ENCODE data around the gene DIDO1. TPM values are rescaled to one million over a fixed set of nuclear protein-coding genes. Genes with fewer than 3 reads are reported as not detected.

Gene DIDO1
- total RNA-seq, 1 donor from 2014 or later = 41.6 TPM

DNA sequence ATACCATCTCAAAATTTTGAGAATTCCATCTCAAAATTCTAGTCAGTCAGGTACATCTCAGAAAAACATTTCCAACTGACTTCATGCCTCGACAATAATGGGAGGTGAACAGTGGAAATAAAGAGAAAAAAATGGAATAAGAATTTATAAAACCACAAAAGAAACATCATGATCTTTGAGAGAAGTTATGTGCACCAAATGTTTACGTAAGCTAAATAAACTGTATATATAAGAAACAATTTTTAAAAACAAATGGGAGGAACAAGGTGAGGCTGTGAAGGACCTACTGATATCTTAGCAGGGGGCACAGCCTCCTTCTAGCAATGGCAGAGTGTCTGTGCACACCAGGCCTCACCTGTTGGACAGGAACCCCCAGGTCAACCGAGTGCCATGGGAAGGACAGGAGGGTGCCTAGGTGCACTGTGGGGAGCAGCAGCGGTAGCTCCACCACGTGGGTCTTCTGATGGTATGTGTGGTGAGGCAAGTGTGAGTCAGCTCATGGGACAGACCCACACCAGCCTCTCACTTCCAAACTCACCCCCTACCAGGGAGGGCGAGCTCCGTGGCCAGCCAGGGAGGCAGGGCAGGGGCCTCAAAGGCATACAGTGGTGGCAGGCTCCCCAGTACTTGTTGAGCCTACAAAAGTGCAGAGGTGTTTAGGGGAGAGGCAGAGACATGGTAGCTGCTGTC, 23.2 kb downstream of the DIDO1 start:
- Mint-ChIP-seq H3K27me3 (ENCODE audit: low read depth) (no peaks in the 10 kb centered on the region), H3K4me3 (ENCODE audit: unreplicated experiment) (no peak overlapping the region), H3K36me3 (ENCODE audit: low read depth) (peaks cover 39% of the 10 kb centered on the region), H3K27ac (ENCODE audit: unreplicated experiment) (no peak overlapping the region), H3K4me1 (ENCODE audit: low read depth) (peaks cover 11% of the 10 kb centered on the region), H3K9me3 (ENCODE audit: low read depth) (no peaks in the 10 kb centered on the region)
- no peak for TF ChIP-seq CTCF (IDR thresholded peaks at IDR 0.05)
- DNase-seq (ENCODE audit: low spot score) = no peak

DNA sequence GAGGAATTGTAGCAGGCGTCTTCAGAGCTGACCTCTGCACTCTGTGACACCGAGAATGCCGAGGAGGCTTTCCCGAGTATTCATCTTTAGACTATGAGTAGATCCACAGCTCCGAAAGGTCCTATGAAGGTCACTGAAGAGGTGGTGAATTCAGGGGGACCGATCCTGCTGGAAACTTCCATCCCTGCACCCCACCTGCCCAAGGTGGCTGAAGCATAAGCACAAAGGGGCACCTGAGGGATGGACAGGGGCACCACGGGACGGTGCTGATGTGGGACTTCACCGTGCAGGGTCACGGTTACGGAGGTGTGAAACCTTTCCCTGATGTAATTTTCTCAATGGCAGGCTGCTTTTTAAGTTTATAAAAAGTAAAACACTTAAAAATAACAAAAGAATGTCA, 24.4 kb downstream of the DIDO1 start:
- H3K4me1 Mint-ChIP-seq (ENCODE audit: low read depth) = peaks cover 4% of the 10 kb centered on the region
- no peaks in the 10 kb centered on the region for H3K27me3 Mint-ChIP-seq (ENCODE audit: low read depth)
- H3K9me3 Mint-ChIP-seq (ENCODE audit: low read depth) = no peaks in the 10 kb centered on the region
- H3K4me3 Mint-ChIP-seq (ENCODE audit: unreplicated experiment) = no peak overlapping the region
- TF ChIP-seq CTCF (IDR thresholded peaks at IDR 0.05) = no peak
- peaks cover 33% of the 10 kb centered on the region for H3K36me3 Mint-ChIP-seq (ENCODE audit: low read depth)
- no peak overlapping the region for H3K27ac Mint-ChIP-seq (ENCODE audit: unreplicated experiment)
- no peak for DNase-seq (ENCODE audit: low spot score)

- peak overlapping the region; percentile 5 for H3K27ac Mint-ChIP-seq (ENCODE audit: unreplicated experiment)
- peaks cover 25% of the 10 kb centered on the region for H3K36me3 Mint-ChIP-seq (ENCODE audit: low read depth)
- no peak overlapping the region for H3K4me3 Mint-ChIP-seq (ENCODE audit: unreplicated experiment)
- TF ChIP-seq CTCF (IDR thresholded peaks at IDR 0.05) = no peak
- H3K4me1 Mint-ChIP-seq (ENCODE audit: low read depth) = peaks cover 4% of the 10 kb centered on the region
- H3K27me3 Mint-ChIP-seq (ENCODE audit: low read depth) = no peaks in the 10 kb centered on the region
- DNase-seq (ENCODE audit: low spot score) = no peak
- no peaks in the 10 kb centered on the region for H3K9me3 Mint-ChIP-seq (ENCODE audit: low read depth)
Measured at GRCh38 chr20:62900692-62901584, 25.4 kb downstream of the DIDO1 start.

DNA sequence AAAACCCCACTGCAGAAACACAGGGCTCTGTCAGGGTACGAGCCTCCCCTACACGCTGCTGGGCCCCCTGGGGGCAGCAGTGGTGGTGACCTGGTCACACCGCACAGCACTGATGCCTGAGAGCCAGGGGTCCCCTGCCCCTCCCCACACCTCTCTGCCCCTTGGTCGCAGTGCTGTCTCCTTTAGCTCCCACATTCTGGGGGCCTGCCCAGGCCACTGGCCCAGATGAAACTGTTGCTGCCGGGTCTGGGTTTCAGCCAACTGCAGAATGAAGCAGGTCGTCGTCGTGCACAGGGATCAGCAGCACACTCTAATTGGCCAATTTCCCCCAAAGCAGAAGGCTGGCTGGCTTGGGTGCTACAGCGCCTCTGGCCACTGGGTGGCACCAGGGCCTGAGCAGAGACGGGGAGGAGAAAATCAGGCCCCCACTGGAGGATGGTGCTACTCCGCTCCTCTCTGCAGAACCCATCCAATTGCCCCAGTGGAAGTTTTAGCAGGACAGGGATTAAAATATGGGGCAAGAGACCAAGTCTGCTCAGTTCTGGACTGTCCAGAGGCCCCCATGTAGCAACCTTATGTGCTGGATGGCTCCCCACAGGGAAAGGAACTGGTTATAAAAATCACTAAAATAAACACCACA, 26.1 kb downstream of the DIDO1 start:
- H3K27me3 Mint-ChIP-seq (ENCODE audit: low read depth) = no peaks in the 10 kb centered on the region
- H3K4me3 Mint-ChIP-seq (ENCODE audit: unreplicated experiment) = no peak overlapping the region
- peak overlapping the region; percentile 22 for H3K27ac Mint-ChIP-seq (ENCODE audit: unreplicated experiment)

More for the DNA sequence above, 26.1 kb downstream of the DIDO1 start:
- TF ChIP-seq CTCF (IDR thresholded peaks at IDR 0.05) = peak; percentile 89
- peaks cover 24% of the 10 kb centered on the region for H3K36me3 Mint-ChIP-seq (ENCODE audit: low read depth)
- H3K9me3 Mint-ChIP-seq (ENCODE audit: low read depth) = no peaks in the 10 kb centered on the region
- H3K4me1 Mint-ChIP-seq (ENCODE audit: low read depth) = peaks cover 4% of the 10 kb centered on the region
- no peak for DNase-seq (ENCODE audit: low spot score)

All from chondrocyte (in vitro differentiated cells).